SK-N-MC (cell line): ENCODE data around the gene FUT3.
A peak's percentile ranks its signal among the peaks of the same experiment; 100 is the strongest.

Experiments used
- DNase-seq: peaks from one replicate; pipeline ENCODE4 v3.0.0-alpha.2; 2011; ENCODE audit warnings: low read depth, low spot score
- H3K27ac ChIP-seq: fragments of 200-600 bp; sonication (generic); 2 replicates; pipeline ENCODE4 v1.5.1; 2016; ENCODE audit warnings: mixed run types
- H3K36me3 ChIP-seq: fragments of 200-600 bp; sonication (generic); 2 replicates; pipeline ENCODE4 v1.6.1; 2017; ENCODE audit warnings: antibody characterized with exemption, low read length, mixed read lengths; ENCODE audit not compliant: insufficient read depth
- H3K4me3 ChIP-seq: fragments of 200-600 bp; sonication (generic); 2 replicates; pipeline ENCODE4 v1.5.1; 2016
- H3K9ac ChIP-seq: fragments of 200-600 bp; sonication (generic); 2 replicates; pipeline ENCODE4 v1.8.0; 2017; ENCODE audit warnings: mixed run types, mixed read lengths; ENCODE audit not compliant: insufficient read length
- H3K9me3 ChIP-seq: fragments of 200-600 bp; sonication (generic); 2 replicates; pipeline ENCODE4 v1.6.1; 2017; ENCODE audit warnings: low read depth, mild to moderate bottlenecking, antibody characterized with exemption, low read length, moderate library complexity, mixed read lengths
- EZH2 ChIP-seq: fragments of 200-600 bp; sonication (generic); IDR thresholded peaks from one replicate; pipeline ENCODE4 v1.6.1; 2017; ENCODE audit warnings: antibody characterized with exemption
- FOXP2 ChIP-seq: optimal IDR thresholded peaks from 2 replicates; pipeline ENCODE3; 2011; ENCODE audit warnings: mild to moderate bottlenecking, moderate library complexity; ENCODE audit not compliant: insufficient read depth; ENCODE audit errors: extremely low read length, control extremely low read depth
- POLR2AphosphoS5 ChIP-seq: IDR thresholded peaks from 2 replicates; pipeline ENCODE4 v1.6.1; 2012; ENCODE audit warnings: mild to moderate bottlenecking, low read depth, low read length, borderline replicate concordance

Gene FUT3

DNA sequence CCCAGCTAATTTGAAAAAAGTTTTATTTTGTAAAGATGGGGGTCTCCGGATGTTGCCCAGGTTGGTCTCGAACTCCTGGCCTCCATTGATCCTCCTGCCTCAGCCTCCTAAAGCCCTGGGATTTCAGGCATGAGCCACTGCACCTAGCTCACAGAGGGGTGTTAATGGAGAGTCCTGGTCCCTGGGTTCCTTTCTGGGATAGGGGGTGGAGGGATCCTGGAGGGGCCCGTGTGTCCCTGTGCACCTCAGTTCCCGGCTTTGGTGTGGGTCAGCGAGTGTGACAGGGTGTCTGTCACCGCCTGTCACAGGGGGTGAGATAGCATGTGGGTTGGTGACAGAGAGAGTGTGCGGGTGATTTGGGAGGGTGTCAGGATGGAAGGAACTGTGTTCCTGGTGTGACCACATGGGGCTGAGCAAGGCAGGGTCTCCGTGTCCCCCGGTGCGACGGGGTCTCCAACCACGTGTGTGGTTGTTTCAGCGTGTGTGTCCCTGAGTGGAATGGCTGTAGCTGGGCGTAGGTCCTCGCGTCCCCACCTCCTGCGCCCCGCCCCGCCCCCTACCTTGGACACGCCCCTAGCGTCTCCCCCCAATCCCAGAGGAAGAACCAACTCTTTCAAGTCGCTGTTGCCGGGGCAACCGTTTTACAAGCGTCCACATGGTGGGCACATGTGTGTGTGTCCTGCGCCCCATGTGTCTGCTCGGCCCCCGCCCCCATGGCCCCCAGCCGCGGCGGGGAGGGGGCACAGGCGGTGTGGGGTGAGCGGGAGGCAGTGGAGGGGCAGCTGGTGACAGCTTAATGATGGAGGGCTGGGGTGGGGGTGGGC, 49.2 kb downstream of the FUT3 start:
- Histone ChIP-seq H3K27ac (peak overlapping the region; percentile 64; the same call in 1 of the 2 replicates), H3K36me3 (no peaks in the 10 kb centered on the region), H3K9me3 (no peaks in the 10 kb centered on the region), H3K4me3 (peak overlapping the region; percentile 58), H3K9ac (no peak overlapping the region)
- TF ChIP-seq FOXP2 (no peak), POLR2AphosphoS5 (no peak; the same call in 1 of the 2 replicates), EZH2 (no peak)
- no peak for DNase-seq

DNA sequence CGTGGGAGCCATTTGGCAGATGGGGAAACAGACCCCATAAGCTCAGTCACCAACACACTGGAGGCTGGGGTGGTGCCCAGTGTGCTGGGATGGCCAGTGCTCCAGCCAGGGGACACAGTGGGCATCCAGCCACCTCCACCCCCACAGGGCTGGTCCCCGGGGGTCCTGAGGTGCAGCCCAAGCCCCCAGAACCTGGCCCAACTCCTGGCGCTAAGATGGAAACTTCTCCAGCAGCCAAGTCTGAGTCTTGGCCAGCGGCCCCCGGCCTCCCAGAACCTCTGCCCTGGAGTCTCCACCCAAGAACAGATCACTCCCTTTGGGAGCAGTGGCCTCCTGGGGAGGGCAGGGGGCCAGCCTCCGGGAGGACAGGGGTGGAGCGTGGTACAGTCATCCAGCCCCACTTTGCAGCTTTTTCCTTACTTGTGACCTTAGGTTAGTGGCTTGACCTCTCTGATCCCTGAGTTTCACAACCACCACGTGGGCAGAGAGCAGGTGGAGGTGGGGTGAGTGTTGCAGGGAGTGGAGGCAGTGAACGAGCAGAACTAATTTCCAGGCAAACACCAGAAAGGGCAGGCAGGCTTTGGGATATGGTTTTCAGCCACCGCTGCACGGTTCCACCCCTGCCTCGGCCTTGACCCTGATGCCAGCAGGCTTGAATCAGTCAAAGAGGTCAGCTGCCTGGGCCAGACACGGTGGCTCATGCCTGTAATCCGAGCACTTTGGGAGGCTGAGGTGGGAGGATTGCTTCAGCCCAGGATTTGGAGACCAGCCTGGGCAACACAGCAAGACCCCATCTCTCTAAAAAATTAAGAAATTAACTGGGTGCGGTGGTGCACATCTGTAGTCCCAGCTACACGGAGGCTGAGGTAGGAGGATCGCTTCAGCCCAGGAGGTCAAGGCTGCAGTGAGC, 50.6 kb downstream of the FUT3 start:
- H3K27ac ChIP-seq, result no peak overlapping the region
- DNase-seq, result no peak
- no peaks in the 10 kb centered on the region for H3K9me3 ChIP-seq
- no peak for TF ChIP-seq EZH2
- no peak for TF ChIP-seq POLR2AphosphoS5
- no peak for TF ChIP-seq FOXP2
- H3K4me3 ChIP-seq, result no peak overlapping the region
- H3K9ac ChIP-seq, result no peak overlapping the region
- H3K36me3 ChIP-seq, result no peaks in the 10 kb centered on the region

DNA sequence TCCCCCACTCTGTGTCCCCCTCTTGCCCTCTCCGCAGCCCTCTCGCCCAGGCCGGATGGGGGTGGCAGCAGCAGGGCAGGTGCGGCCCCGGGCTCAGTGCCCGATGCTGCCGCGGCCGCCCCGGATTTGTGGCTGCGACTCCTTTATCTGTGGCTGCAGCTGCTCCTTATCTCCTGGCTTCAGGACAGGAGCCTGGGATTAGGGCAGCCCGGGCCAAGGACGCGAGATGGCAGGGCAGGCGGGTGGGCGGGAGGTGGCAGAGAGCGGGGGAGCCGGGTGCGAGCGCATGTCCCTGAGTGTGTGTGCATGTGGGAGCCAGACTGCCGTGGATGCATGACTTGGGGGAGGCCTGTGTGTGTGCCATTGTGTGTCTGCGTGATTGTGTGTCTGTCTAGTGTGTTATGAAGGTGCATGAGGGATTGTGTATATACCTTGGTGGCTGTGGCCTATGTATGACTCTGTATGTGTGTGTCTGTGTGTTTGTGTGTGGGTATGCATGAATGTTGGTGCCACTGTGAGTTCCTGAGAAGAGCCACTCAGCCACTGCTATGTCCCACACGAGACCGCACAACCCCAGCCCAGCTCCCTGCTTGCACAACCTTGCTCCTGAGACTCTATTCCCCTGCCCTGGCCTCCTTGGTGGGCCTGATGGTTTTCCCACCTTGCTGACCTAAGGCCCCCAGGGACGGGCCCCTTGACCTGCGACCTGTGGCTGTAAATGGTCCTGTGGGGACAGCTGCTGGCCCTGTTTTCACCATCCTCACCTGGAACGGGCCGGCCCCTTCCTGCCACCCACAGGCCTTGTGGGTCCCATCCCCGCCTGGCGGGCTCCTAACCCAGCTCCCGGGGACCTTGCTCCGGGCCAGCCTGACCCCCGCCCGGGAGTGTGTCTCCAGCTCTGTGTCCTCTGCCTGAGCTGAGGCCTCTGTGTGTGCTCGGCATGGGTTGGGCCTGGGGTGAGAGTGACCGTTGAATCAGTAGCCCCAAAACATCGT, 51.7 kb downstream of the FUT3 start:
- Histone ChIP-seq H3K4me3 (no peak overlapping the region), H3K36me3 (no peaks in the 10 kb centered on the region), H3K9ac (no peak overlapping the region), H3K27ac (no peak overlapping the region), H3K9me3 (no peaks in the 10 kb centered on the region)
- no peak for DNase-seq
- TF ChIP-seq FOXP2, result no peak
- no peak for TF ChIP-seq EZH2
- no peak for TF ChIP-seq POLR2AphosphoS5

DNA sequence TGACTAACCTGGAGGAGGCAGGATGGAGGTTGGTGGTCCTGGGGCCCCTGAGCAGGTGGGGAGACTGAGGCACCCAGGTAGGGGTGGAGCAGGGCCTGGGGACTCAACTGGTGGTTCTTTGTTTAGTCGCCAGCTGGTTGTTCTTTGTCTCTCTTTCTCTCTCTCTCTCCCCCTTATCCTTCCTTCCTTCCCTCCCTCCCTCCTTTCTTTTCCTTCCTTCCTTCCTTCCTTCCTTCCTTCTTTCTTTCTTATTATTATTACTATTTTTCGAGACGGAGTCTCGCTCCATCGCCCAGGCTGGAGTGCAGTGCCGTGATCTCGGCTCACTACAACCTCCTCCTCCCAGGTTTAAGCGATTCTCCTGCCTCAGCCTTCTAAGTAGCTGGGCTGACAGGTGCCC, 53.0 kb downstream of the FUT3 start:
- no peak overlapping the region for H3K4me3 ChIP-seq
- no peaks in the 10 kb centered on the region for H3K9me3 ChIP-seq
- no peak overlapping the region for H3K9ac ChIP-seq
- TF ChIP-seq POLR2AphosphoS5, result no peak
- no peak for DNase-seq
- H3K36me3 ChIP-seq, result no peaks in the 10 kb centered on the region
- no peak overlapping the region for H3K27ac ChIP-seq

DNA sequence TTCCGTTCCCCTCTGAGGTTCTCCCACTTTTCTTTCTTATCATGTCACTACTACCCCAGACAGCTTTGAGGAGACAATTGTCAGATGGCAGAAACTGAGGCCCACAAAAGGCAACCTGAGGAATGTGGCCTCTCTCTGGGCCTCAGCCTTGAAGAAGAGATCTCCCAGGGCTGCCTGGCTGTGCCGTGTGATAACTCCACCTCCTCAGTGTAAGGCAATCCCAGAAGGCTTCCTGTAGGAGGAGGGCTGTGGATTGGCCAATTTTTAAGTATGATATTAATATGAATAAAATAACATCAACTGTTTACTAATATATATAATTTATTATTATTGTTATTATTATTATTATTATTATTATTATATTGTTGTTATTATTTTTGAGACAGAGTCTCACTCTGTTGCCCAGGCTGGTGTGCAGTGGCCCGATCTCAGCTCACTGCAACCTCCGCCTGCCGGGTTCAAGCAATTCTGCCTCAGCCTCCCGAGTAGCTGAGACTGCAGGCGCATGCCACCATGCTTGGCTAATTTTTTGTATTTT, 55.8 kb downstream of the FUT3 start:
- Histone ChIP-seq H3K27ac (no peak overlapping the region), H3K9ac (no peak overlapping the region), H3K9me3 (no peaks in the 10 kb centered on the region), H3K36me3 (no peaks in the 10 kb centered on the region), H3K4me3 (no peak overlapping the region)
- no peak for TF ChIP-seq EZH2
- TF ChIP-seq POLR2AphosphoS5, result no peak
- no peak for TF ChIP-seq FOXP2
- DNase-seq, result no peak

DNA sequence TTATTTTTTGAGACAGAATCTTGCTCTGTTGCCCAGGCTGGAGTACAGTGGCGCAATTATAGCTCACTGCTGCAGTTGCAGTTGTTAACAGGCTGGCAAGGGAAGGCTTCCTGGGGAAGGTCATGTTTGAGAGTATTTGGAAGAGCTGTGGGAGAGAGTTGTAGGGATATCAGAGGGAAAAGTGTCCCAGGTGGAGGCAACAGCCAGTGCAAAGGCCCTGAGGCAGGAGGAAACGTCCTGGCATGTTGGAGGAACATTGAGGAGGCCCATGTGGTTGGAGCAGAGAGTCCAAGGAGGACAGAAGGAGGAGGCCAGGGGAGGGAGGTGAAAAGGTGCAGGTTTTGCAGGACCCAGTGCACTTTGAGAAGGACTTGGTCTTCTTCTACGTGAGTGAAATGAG, 58.1 kb downstream of the FUT3 start:
- Histone ChIP-seq H3K9ac (no peak overlapping the region), H3K27ac (no peak overlapping the region), H3K4me3 (no peak overlapping the region), H3K36me3 (peaks cover 17% of the 10 kb centered on the region), H3K9me3 (no peaks in the 10 kb centered on the region)
- TF ChIP-seq FOXP2 (no peak), EZH2 (no peak), POLR2AphosphoS5 (no peak)
- no peak for DNase-seq
